ENCODE results near the gene PIM2.

The PIM2 gene

DNA sequence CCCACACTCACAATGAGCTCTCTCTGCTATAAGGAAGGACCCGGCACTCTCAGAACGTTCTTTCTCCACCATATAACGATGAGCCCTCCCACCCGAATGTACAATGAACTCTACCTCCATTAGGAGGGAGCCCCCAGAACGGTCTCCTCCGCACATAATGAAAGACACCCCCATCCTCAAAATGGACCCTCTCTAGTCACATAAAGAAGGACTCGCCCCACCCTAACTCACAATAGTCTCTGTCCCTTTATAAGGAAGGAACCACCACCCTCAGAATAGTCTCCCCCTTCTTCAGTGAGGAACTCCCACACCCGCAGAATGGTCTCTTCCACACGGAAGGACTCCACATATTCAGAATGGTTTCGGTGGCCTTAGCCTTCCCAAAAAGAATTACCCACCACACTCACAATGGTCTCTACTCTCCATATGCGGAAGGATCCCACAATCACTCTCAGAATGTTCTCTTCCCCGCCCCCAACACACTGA, 7.9 kb downstream of the PIM2 start:
- Histone ChIP-seq H3K36me3 (ENCODE audit: insufficient read depth, low read length) (peaks cover 6% of the 10 kb centered on the region; the same call in 1 of the 2 replicates), H3K9ac (ENCODE audit: low read depth, low read length, poor library complexity, severe bottlenecking) (peak overlapping the region; percentile 79), H3F3A (ENCODE audit: low read depth) (no peaks in the 10 kb centered on the region), H3K4me1 (ENCODE audit: insufficient read depth, low read length, poor library complexity, severe bottlenecking) (peaks cover 6% of the 10 kb centered on the region), H3K79me2 (ENCODE audit: insufficient read depth, low read length) (peaks cover 22% of the 10 kb centered on the region), H3K9me3 (ENCODE audit: insufficient read depth, low read depth, low read length) (no peaks in the 10 kb centered on the region), H3K27me3 (ENCODE audit: insufficient read depth, low read length, poor library complexity, severe bottlenecking) (no peaks in the 10 kb centered on the region), H3K9me2 (replicated peaks; ENCODE audit: low read depth, low read length) (no peaks in the 10 kb centered on the region), H3K4me2 (ENCODE audit: low read depth, low read length, poor library complexity, severe bottlenecking) (peak overlapping the region; percentile 87), H3K4me3 (ENCODE audit: low read length, poor library complexity, severe bottlenecking) (peak overlapping the region; percentile 83), H2AFZ (ENCODE audit: low read length) (0 out of 2 replicates have a peak overlapping the region, but pooled peaks have one; percentile 41), H4K20me1 (ENCODE audit: insufficient read depth, low read length, poor library complexity, severe bottlenecking) (peaks cover 2% of the 10 kb centered on the region)
- no peak for TF ChIP-seq EZH2phosphoT487 (IDR thresholded peaks at IDR 0.05; ENCODE audit: borderline replicate concordance)
- TF ChIP-seq, protein P1, sequence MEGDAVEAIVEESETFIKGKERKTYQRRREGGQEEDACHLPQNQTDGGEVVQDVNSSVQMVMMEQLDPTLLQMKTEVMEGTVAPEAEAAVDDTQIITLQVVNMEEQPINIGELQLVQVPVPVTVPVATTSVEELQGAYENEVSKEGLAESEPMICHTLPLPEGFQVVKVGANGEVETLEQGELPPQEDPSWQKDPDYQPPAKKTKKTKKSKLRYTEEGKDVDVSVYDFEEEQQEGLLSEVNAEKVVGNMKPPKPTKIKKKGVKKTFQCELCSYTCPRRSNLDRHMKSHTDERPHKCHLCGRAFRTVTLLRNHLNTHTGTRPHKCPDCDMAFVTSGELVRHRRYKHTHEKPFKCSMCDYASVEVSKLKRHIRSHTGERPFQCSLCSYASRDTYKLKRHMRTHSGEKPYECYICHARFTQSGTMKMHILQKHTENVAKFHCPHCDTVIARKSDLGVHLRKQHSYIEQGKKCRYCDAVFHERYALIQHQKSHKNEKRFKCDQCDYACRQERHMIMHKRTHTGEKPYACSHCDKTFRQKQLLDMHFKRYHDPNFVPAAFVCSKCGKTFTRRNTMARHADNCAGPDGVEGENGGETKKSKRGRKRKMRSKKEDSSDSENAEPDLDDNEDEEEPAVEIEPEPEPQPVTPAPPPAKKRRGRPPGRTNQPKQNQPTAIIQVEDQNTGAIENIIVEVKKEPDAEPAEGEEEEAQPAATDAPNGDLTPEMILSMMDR (conservative IDR thresholded peaks at IDR 0.05; ENCODE audit: low read length): no peak

DNA sequence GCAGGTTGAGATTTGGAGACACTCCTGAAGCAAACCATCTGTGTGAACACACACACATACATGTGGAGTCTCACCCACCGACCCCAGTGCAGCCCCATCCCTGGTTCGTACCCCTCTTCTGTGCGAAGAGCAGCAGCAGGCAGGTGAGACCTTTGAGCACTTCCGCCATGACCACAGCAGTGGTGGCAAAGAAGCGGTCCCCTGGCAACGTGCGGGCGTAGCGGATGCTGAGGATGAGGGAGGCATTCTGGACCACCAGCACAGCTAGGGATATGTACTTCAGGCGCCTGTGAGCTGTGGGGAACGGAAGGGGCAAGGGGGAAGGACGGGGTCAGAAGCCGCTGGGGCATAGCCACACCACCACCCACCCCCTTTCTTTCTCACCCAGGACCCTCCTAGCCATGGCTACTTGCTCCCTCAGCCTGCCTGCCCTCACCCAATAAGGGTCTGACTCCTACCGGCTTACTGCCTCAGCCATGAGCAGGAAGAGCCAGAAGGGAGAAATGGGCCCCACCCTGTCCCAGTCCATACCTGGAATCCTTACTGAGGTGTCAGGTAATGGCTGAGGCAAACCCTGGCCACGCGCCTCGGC, 9.0 kb downstream of the PIM2 start:
- Histone ChIP-seq H3K4me2 (ENCODE audit: low read depth, low read length, poor library complexity, severe bottlenecking) (peak overlapping the region; percentile 87), H2AFZ (ENCODE audit: low read length) (no peak overlapping the region), H3K36me3 (ENCODE audit: insufficient read depth, low read length) (peaks cover 6% of the 10 kb centered on the region; the same call in 1 of the 2 replicates), H3K79me2 (ENCODE audit: insufficient read depth, low read length) (peaks cover 18% of the 10 kb centered on the region), H3K9me2 (replicated peaks; ENCODE audit: low read depth, low read length) (no peaks in the 10 kb centered on the region), H3F3A (ENCODE audit: low read depth) (no peaks in the 10 kb centered on the region), H3K9me3 (ENCODE audit: insufficient read depth, low read depth, low read length) (no peaks in the 10 kb centered on the region), H3K4me3 (ENCODE audit: low read length, poor library complexity, severe bottlenecking) (peak overlapping the region; percentile 83), H3K9ac (ENCODE audit: low read depth, low read length, poor library complexity, severe bottlenecking) (no peak overlapping the region), H3K27me3 (ENCODE audit: insufficient read depth, low read length, poor library complexity, severe bottlenecking) (no peaks in the 10 kb centered on the region), H4K20me1 (ENCODE audit: insufficient read depth, low read length, poor library complexity, severe bottlenecking) (no peaks in the 10 kb centered on the region), H3K4me1 (ENCODE audit: insufficient read depth, low read length, poor library complexity, severe bottlenecking) (peaks cover 6% of the 10 kb centered on the region)
- TF ChIP-seq, protein P1 (conservative IDR thresholded peaks at IDR 0.05; ENCODE audit: low read length): no peak
- no peak for TF ChIP-seq EZH2phosphoT487 (IDR thresholded peaks at IDR 0.05; ENCODE audit: borderline replicate concordance)

DNA sequence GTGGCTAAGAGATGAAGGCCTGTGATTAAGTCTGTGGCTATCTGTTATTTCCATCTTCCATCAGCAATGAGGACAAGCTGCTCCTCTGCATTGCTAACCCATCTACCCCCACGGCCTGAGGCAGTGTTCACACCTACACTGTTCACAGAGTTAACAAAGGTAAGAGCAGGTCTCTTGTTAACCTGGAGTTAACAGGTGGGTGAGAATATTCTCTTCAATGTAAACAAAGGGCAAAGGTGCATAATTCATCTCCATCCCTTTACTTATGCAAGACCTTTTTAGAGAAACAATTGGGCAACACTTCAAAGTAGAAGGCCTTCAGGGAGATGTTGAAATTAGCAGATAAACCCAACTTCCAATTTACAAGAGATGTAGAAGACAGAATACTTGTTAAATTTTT, 10.2 kb downstream of the PIM2 start:
- H3K9me2 ChIP-seq (replicated peaks; ENCODE audit: low read depth, low read length): no peaks in the 10 kb centered on the region
- H4K20me1 ChIP-seq (ENCODE audit: insufficient read depth, low read length, poor library complexity, severe bottlenecking): no peaks in the 10 kb centered on the region
- no peak for TF ChIP-seq EZH2phosphoT487 (IDR thresholded peaks at IDR 0.05; ENCODE audit: borderline replicate concordance)
- TF ChIP-seq, protein P1 (conservative IDR thresholded peaks at IDR 0.05; ENCODE audit: low read length): no peak
- H3K36me3 ChIP-seq (ENCODE audit: insufficient read depth, low read length): peaks cover 4% of the 10 kb centered on the region; the same call in 1 of the 2 replicates
- H3K4me3 ChIP-seq (ENCODE audit: low read length, poor library complexity, severe bottlenecking): no peak overlapping the region
- no peaks in the 10 kb centered on the region for H3K9me3 ChIP-seq (ENCODE audit: insufficient read depth, low read depth, low read length)
- H3F3A ChIP-seq (ENCODE audit: low read depth): no peaks in the 10 kb centered on the region
- H3K4me1 ChIP-seq (ENCODE audit: insufficient read depth, low read length, poor library complexity, severe bottlenecking): peaks cover 6% of the 10 kb centered on the region
- no peaks in the 10 kb centered on the region for H3K27me3 ChIP-seq (ENCODE audit: insufficient read depth, low read length, poor library complexity, severe bottlenecking)
- no peak overlapping the region for H3K9ac ChIP-seq (ENCODE audit: low read depth, low read length, poor library complexity, severe bottlenecking)
- H3K4me2 ChIP-seq (ENCODE audit: low read depth, low read length, poor library complexity, severe bottlenecking): no peak overlapping the region
- no peak overlapping the region for H2AFZ ChIP-seq (ENCODE audit: low read length)
- H3K79me2 ChIP-seq (ENCODE audit: insufficient read depth, low read length): peaks cover 18% of the 10 kb centered on the region
